Tibial nerve (tissue), 3 donors: ENCODE data around the gene OR7D2.

Experiments used
- POLR2A ChIP-seq, 2 donors: fragments of 450-650 bp; IDR thresholded peaks; one replicate each; pipeline ENCODE4 v1.6.1; 2017; ENCODE audit warnings: antibody characterized with exemption in 2 of 2, mild to moderate bottlenecking in 2 of 2, moderate library complexity in 2 of 2
- TF ChIP-seq, protein P1 (sequence below), 5 experiments: fragments of 200-600 bp in 3 of 5; fragments of 450-650 bp in 2 of 5; sonication (generic) in 3 of 5; IDR thresholded peaks; one replicate each; pipeline ENCODE4 v1.5.1; 2016 to 2019; ENCODE audit warnings: antibody characterized with exemption in 5 of 5, mild to moderate bottlenecking in 3 of 5, moderate library complexity in 2 of 5

DNA sequence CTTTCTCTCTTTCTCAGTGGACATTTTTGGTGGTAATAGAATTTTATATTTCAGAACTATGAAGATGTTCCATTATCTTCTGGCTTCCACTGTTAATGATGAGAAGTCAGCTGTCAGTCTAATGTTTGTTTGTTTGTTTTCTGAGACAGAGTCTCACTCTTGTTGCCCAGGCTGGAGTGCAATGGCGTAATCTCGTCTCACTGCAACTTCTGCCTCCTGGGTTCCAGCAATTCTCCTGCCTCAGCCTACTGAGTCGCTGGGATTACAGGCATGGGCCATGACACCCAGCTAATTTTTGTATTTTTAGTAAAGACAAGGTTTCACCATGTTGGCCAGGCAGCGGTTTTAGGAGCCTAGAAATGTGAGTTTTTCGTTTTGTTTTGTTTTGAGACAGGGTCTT lies 33.9 kb upstream of the OR7D2 start:
- TF ChIP-seq, protein P1, sequence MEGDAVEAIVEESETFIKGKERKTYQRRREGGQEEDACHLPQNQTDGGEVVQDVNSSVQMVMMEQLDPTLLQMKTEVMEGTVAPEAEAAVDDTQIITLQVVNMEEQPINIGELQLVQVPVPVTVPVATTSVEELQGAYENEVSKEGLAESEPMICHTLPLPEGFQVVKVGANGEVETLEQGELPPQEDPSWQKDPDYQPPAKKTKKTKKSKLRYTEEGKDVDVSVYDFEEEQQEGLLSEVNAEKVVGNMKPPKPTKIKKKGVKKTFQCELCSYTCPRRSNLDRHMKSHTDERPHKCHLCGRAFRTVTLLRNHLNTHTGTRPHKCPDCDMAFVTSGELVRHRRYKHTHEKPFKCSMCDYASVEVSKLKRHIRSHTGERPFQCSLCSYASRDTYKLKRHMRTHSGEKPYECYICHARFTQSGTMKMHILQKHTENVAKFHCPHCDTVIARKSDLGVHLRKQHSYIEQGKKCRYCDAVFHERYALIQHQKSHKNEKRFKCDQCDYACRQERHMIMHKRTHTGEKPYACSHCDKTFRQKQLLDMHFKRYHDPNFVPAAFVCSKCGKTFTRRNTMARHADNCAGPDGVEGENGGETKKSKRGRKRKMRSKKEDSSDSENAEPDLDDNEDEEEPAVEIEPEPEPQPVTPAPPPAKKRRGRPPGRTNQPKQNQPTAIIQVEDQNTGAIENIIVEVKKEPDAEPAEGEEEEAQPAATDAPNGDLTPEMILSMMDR (IDR thresholded peaks at IDR 0.05), result no peak
- no peak for TF ChIP-seq POLR2A (IDR thresholded peaks at IDR 0.05)
